GM21576 (cell line): Measurements from ENCODE around the gene CCDC124.

Source experiments
- ATAC-seq: cut with Tn5 transposase; IDR thresholded peaks from one replicate; pipeline ENCODE4 v1.9.1; 2021; ENCODE audit warnings: mild to moderate bottlenecking, moderate library complexity; ENCODE audit not compliant: unreplicated experiment

The CCDC124 gene

GRCh38 chr19:17933414-17934129, 757 bp downstream of the CCDC124 start:
- ATAC-seq, result no peak

DNA sequence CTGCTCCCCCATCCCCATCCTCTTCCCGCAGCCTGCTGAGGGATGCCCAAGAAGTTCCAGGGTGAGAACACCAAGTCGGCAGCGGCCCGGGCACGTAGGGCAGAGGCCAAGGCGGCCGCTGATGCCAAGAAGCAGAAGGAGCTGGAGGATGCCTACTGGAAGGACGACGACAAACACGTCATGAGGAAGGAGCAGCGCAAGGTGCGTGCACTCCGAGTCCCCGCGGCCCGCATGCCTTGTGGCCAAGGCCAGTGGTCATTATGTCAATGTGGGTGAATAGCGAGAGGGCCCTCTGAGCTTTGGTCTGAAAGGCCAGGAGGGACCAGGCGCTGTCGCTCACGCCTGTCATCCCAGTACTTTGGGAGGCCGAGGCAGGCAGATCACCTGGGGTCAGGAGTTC, 3.6 kb downstream of the CCDC124 start:
- no peak for ATAC-seq

GRCh38 chr19:17937371-17937900, 4.6 kb downstream of the CCDC124 start:
- ATAC-seq, result no peak

DNA sequence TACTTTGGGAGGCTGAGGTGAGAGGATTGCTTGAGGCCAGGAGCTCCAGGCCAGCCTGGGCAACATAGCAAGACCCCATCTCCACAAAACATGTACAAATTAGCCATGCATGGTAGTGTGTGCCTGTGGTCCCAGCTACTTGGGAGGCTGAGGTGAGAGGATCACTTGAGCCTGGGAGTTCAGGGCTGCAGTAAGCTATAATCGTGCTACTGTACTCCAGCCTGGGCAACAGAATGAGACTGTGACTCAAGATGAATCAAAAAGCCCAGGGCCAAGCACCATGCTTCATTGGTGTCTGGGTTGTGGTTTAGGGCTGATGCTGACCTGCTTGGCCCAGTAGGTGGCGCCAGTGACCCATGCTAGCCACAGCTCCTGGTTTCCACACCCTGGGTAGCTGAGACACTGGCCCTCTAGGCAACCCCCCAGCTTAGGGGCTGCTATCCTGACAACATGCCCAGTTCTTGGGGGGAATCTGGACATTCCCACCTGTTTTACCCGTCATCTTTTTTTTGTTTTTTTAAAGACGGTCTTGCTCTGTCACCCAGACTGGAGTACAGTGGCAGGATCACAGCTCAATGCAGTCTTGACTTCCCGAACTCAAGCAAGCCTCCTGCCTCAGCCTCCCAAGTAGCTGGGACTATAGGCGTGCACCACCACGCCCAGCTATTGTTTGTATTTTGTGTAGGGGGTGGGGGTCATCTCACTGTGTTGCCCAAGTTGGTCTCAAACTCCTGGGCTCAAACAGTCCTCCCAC, 5.5 kb downstream of the CCDC124 start:
- no peak for ATAC-seq

GRCh38 chr19:17942181-17942580, 9.4 kb downstream of the CCDC124 start:
- no peak for ATAC-seq

DNA sequence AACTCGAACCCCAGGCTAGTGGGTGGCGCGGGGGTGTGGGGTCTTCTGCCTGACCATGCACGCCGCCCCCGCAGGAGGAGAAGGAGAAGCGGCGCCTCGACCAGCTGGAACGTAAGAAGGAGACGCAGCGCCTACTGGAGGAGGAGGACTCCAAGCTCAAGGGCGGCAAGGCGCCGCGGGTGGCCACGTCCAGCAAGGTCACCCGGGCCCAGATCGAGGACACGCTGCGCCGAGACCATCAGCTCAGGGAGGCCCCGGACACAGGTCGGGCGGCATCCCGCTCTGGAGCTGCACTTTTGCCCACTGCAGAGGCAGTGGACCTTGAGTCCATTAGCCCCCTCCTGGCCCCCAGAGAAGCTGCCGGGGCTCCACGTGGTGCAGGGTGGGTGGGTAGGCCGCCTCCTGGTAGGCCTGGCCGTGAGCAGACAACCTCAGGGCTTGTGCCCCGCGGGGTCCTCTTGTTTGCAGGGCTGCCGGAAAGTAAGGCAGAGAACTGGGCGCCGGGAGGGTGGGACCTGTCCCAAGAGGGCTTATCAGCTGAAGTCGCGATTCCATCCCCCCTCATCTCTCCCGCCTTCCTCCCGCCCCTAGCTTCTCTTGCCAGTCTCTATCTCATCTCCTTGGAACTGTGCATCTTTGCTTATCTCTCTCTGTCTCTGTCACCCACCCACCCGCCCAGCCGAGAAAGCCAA, 9.9 kb downstream of the CCDC124 start:
- ATAC-seq, result no peak

GRCh38 chr19:17943274-17944221, 10.7 kb downstream of the CCDC124 start:
- no peak for ATAC-seq

- ATAC-seq, result no peak
Measured at GRCh38 chr19:17944301-17944700, 11.5 kb downstream of the CCDC124 start.

DNA sequence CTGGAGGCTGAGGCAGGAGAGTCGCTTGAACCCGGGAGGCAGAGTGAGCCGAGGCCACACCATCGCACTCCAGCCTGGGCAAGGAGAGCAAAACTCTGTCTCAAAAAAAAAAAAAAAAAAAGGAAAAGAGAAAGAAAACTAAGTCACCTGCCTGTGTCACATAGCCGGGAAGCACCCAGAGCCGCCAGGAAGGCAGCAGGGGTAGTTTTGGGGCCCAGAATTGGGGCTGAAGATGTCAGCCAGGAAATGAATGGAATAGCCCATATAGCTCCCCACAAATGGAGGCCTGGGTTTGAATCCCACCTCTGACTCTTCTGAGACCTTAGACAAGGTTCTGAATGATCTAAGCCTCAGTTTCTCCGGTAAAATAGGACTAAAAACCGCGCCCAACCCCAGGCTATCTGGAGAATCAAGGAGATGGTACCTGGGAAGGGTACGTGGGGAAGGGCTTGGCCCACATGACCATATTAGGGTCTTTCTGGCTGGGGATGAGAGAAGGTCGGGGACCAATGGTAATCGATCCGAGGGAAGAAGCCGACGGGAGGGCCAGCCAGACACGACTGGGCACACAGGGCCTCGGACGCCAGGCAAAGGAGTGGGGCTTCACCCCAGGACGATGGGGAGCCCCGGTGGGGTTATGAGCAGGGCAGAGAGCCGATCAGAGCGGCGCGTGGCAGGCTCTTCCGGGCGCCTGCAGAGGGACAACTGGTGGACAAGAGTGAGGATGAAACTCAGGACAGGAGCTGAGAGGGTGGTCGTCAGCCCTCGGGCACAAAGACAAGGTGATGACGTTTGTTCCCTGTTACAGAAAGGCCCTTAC, 14.4 kb downstream of the CCDC124 start:
- peak; percentile 25 for ATAC-seq

GRCh38 chr19:17947815-17948513, 15.1 kb downstream of the CCDC124 start:
- ATAC-seq, result peak; percentile 46

DNA sequence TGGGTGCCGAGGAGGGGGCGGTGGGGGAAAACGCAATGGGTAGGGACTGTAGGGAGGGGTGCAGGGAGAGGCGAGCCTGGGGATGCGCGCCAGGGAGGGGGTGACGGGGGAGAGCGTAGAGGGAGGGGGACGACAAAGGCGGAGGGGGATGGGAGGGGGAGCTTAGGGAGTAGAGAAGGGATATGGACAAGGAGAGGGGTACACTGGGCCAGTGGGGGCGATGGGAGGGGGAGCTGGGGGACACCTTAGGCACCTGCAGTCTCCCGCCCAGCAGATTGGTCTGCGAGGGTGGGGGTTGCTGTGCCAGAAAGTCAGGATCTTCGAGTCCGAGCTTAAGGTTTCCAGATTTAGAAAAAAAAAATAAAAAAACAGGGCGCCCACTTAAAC, 15.7 kb downstream of the CCDC124 start:
- ATAC-seq, result no peak

GRCh38 chr19:17948931-17949930, 16.4 kb downstream of the CCDC124 start:
- ATAC-seq, result no peak

- ATAC-seq, result no peak
Measured at GRCh38 chr19:17949956-17950309, 17.1 kb downstream of the CCDC124 start.

GRCh38 chr19:17950310-17951156, 17.7 kb downstream of the CCDC124 start:
- no peak for ATAC-seq

- no peak for ATAC-seq
Measured at GRCh38 chr19:17951157-17951989, 18.6 kb downstream of the CCDC124 start.
